KMS-11 (cell line): Measurements from ENCODE around the gene CEP295NL.
"Not testable (repeated sequence)": the region's sequence is repeated elsewhere in the genome, so short reads cannot be mapped to it uniquely, and the experiment has no call there.

ENCODE experiments used
- H2AFZ ChIP-seq: fragments of 200-600 bp; sonication (generic); 2 replicates; pipeline ENCODE4 v1.6.1; 2016; ENCODE audit warnings: antibody characterized with exemption, mixed run types, low read depth
- H3K27ac ChIP-seq: fragments of 200-600 bp; sonication (generic); 2 replicates; pipeline ENCODE4 v1.6.1; 2016; ENCODE audit warnings: mild to moderate bottlenecking, mixed run types
- H3K27me3 ChIP-seq: fragments of 200-600 bp; sonication (generic); 2 replicates; pipeline ENCODE4 v1.6.1; 2017; ENCODE audit warnings: mild to moderate bottlenecking, low read depth, mixed run types, moderate library complexity; ENCODE audit not compliant: insufficient read depth
- H3K36me3 ChIP-seq: fragments of 200-600 bp; sonication (generic); 2 replicates; pipeline ENCODE4 v1.6.1; 2017; ENCODE audit warnings: mild to moderate bottlenecking, mixed run types; ENCODE audit not compliant: insufficient read depth
- H3K4me1 ChIP-seq: fragments of 200-600 bp; sonication (generic); 2 replicates; pipeline ENCODE4 v1.6.1; 2016; ENCODE audit warnings: mild to moderate bottlenecking, low read depth, mixed run types; ENCODE audit not compliant: poor library complexity, severe bottlenecking
- H3K4me2 ChIP-seq: fragments of 200-600 bp; sonication (generic); 2 replicates; pipeline ENCODE4 v1.7.0; 2016; ENCODE audit warnings: mild to moderate bottlenecking, mixed run types
- H3K4me3 ChIP-seq: fragments of 200-600 bp; sonication (generic); IDR thresholded peaks from 2 replicates; pipeline ENCODE4 v1.6.1; 2017; ENCODE audit warnings: low read depth, low read length, mixed read lengths; ENCODE audit not compliant: insufficient read depth
- H3K79me2 ChIP-seq: fragments of 200-600 bp; sonication (generic); 2 replicates; pipeline ENCODE4 v1.6.1; 2016; ENCODE audit warnings: low read depth, mixed run types; ENCODE audit not compliant: insufficient read depth
- H3K9ac ChIP-seq: fragments of 200-600 bp; sonication (generic); 2 replicates; pipeline ENCODE4 v1.6.1; 2016; ENCODE audit warnings: mild to moderate bottlenecking, mixed run types
- H4K20me1 ChIP-seq: fragments of 200-600 bp; sonication (generic); 2 replicates; pipeline ENCODE4 v1.6.1; 2016; ENCODE audit warnings: mild to moderate bottlenecking, mixed run types; ENCODE audit not compliant: insufficient read depth
- CTCF ChIP-seq: fragments of 200-600 bp; sonication (generic); conservative IDR thresholded peaks from 2 replicates; pipeline ENCODE4 v1.6.1; 2017; ENCODE audit warnings: low read depth, mild to moderate bottlenecking, antibody characterized with exemption, low read length, moderate library complexity, mixed read lengths

Gene CEP295NL

DNA sequence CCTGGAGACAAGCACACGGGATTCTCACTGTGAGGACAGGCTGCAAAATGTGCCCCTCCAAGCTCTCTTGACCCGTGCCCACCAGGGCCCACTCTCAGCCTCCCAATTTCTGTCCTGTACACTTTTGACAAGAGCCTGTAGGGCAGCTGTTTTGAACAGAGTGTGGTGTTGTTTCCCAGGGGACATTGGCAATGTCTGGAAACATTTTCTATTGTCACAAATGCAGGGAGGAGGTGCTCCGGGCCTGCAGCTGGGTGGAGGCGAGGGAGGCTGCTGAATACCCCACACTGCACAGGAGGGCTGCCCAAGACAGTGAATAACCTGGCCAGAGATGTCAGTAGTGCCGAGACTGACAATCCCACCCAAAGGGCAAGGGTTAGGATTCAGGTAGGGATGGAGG lies 10.5 kb downstream of the CEP295NL start:
- no peak for TF ChIP-seq CTCF
- H4K20me1 ChIP-seq: no peaks in the 10 kb centered on the region
- peak overlapping the region; percentile 87 for H3K4me2 ChIP-seq
- no peak overlapping the region for H2AFZ ChIP-seq
- H3K36me3 ChIP-seq: no peaks in the 10 kb centered on the region
- no peak overlapping the region for H3K4me3 ChIP-seq
- peak overlapping the region; percentile 94 for H3K27ac ChIP-seq
- H3K27me3 ChIP-seq: no peaks in the 10 kb centered on the region
- peak overlapping the region; percentile 64; the same call in 1 of the 2 replicates for H3K9ac ChIP-seq
- H3K79me2 ChIP-seq: peaks cover 47% of the 10 kb centered on the region
- peaks cover 72% of the 10 kb centered on the region for H3K4me1 ChIP-seq

DNA sequence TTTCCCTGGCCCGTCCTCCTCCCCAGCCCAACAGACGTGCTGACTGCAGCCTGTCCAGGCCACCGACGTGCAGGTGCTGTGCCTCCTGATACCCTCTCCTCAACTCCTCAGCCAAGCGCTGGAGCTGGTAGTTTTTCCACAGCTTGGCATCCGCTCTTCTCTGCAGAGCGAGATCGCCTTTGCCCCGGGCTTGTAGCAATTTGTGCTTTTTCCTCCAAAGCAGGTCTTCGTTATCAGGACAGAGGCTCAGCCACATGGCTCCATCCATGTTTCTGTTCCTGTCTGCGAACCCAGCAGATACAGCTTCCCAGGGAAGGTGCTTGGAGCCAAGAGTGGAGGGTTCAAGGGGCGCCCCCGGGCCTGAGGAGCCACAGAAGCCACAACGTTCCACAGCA lies 10.9 kb downstream of the CEP295NL start:
- no peaks in the 10 kb centered on the region for H3K36me3 ChIP-seq
- H3K79me2 ChIP-seq: peaks cover 52% of the 10 kb centered on the region
- peak overlapping the region; percentile 64; the same call in 1 of the 2 replicates for H3K9ac ChIP-seq
- peaks cover 77% of the 10 kb centered on the region for H3K4me1 ChIP-seq
- peak overlapping the region; percentile 39; the same call in 1 of the 2 replicates for H2AFZ ChIP-seq
- no peak for TF ChIP-seq CTCF
- peak overlapping the region; percentile 87 for H3K4me2 ChIP-seq
- H3K27ac ChIP-seq: peak overlapping the region; percentile 94
- no peak overlapping the region for H3K4me3 ChIP-seq
- no peaks in the 10 kb centered on the region for H4K20me1 ChIP-seq
- no peaks in the 10 kb centered on the region for H3K27me3 ChIP-seq

DNA sequence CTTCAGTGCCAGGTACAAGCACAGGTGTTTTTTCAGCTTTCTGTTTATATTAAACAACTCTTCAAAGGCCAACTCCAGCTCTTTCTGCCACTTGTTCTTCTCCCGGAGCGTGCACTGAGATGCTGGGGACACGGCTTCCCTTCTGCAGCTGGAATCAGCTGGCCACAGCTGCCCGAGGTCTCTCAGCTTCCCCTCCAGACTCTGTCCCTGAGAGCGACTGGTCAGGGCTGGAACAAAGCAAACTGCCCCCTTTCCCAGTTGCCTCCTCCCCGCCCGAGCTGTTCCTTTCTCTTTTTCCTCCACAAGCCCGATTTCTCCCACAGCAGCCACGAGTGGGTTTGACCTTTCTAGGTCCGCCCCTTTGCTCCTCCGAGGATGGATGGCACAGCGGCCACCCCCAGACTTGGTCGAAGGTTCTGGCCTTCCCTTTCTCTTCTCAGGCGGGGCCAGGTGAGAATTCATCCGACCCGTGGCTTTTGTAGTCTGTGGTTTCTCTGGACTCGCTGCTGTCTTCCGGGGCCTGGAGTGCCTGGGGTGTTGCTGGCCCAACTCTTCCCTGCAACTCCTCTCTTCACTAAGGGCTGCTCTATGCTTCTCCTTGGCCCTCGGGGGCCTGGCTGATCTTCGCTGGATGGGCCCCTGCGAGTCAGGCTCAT lies 11.5 kb downstream of the CEP295NL start:
- no peaks in the 10 kb centered on the region for H3K36me3 ChIP-seq
- no peak for TF ChIP-seq CTCF
- peak overlapping the region; percentile 39; the same call in 1 of the 2 replicates for H2AFZ ChIP-seq
- no peaks in the 10 kb centered on the region for H4K20me1 ChIP-seq
- H3K27me3 ChIP-seq: no peaks in the 10 kb centered on the region
- peak overlapping the region; percentile 64; the same call in 1 of the 2 replicates for H3K9ac ChIP-seq
- H3K4me2 ChIP-seq: peak overlapping the region; percentile 87
- peak overlapping the region; percentile 94 for H3K27ac ChIP-seq
- H3K79me2 ChIP-seq: peaks cover 57% of the 10 kb centered on the region
- peaks cover 82% of the 10 kb centered on the region for H3K4me1 ChIP-seq
- no peak overlapping the region for H3K4me3 ChIP-seq

DNA sequence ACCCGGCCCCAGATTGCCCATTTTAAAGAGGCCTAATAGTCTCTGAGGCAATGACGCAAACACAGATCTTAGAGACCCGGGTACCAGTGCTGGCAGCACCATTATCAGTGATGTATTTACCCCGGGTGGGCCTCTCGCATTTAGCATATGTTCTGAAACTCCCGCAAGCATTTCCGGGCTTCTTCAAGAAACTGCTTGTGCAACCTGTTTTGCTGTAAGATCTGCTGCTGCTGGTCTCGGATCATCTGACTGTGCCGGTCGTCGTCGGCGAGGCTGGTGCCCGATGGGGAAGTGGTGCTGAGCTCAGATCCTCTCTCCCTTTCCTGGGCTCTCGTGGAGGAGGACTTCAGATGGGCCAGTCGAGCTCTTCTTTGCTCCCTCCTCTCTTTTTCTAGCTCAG lies 12.5 kb downstream of the CEP295NL start:
- H3K4me3 ChIP-seq: no peak overlapping the region
- peaks cover 55% of the 10 kb centered on the region for H3K79me2 ChIP-seq
- H3K27me3 ChIP-seq: no peaks in the 10 kb centered on the region
- H4K20me1 ChIP-seq: no peaks in the 10 kb centered on the region
- H3K4me1 ChIP-seq: peaks cover 87% of the 10 kb centered on the region
- TF ChIP-seq CTCF: no peak
- H3K4me2 ChIP-seq: peak overlapping the region; percentile 87
- H2AFZ ChIP-seq: no peak overlapping the region; the same call in 1 of the 2 replicates
- H3K9ac ChIP-seq: peak overlapping the region; percentile 64
- no peaks in the 10 kb centered on the region for H3K36me3 ChIP-seq
- H3K27ac ChIP-seq: peak overlapping the region; percentile 94

DNA sequence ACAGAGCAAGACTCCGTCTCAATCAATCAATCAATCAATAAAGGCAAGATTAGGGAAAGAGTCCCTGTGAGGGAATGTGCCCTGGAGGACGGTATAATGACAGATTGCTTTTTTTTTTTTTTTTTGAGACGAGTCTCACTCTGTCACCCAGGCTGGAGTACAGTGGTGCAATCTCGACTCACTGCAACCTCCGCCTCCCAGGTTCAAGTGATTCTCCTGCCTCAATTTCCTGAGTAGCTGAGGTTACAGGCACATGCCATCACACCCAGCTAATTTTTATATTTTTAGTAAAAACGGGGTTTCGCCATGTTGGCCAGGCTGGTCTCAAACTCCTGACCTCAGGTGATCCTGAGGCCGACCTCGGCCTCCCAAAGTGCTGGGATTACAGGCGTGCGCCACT lies 12.9 kb downstream of the CEP295NL start:
- not testable (repeated sequence) for H4K20me1 ChIP-seq, H3K4me3 ChIP-seq, H2AFZ ChIP-seq, H3K27me3 ChIP-seq, H3K36me3 ChIP-seq
- H3K4me2 ChIP-seq: peak overlapping the region; percentile 87
- H3K4me1 ChIP-seq: peaks cover 87% of the 10 kb centered on the region
- H3K79me2 ChIP-seq: peaks cover 55% of the 10 kb centered on the region
- H3K9ac ChIP-seq: peak overlapping the region; percentile 64
- H3K27ac ChIP-seq: peak overlapping the region; percentile 94
